ENCODE measurements around the gene BBX.

Gene BBX

GRCh38 chr3:107522510-107523288 lies at the start of gene BBX:
Gene BBX (plus strand): TSS chr3:107522962. CDS start chr3:107710461, 187,499 bp downstream.
- DNase-seq (ENCODE audit: low read depth in 3 of 3) = peak; percentile 80 to 88 (median 85)

- DNase-seq (ENCODE audit: low read depth in 3 of 3) = no peak
Measured at GRCh38 chr3:107476462-107476861, 46.3 kb upstream of the BBX start.

GRCh38 chr3:107487490-107487889 lies 35.3 kb upstream of the BBX start:
- DNase-seq (ENCODE audit: low read depth in 3 of 3) = no peak

GRCh38 chr3:107488942-107489341 lies 33.8 kb upstream of the BBX start:
- DNase-seq (ENCODE audit: low read depth in 3 of 3) = no peak

GRCh38 chr3:107493134-107493533 lies 29.6 kb upstream of the BBX start:
- DNase-seq (ENCODE audit: low read depth in 3 of 3) = no peak

- no peak for DNase-seq (ENCODE audit: low read depth in 3 of 3)
Measured at GRCh38 chr3:107496855-107497254, 25.9 kb upstream of the BBX start.

- DNase-seq (ENCODE audit: low read depth in 3 of 3) = no peak
Measured at GRCh38 chr3:107498646-107499045, 24.1 kb upstream of the BBX start.

GRCh38 chr3:107506458-107506857 lies 16.3 kb upstream of the BBX start:
- DNase-seq (ENCODE audit: low read depth in 3 of 3) = no peak

- no peak for DNase-seq (ENCODE audit: low read depth in 3 of 3)
Measured at GRCh38 chr3:107508331-107508730, 14.4 kb upstream of the BBX start.

- DNase-seq (ENCODE audit: low read depth in 3 of 3) = no peak
Measured at GRCh38 chr3:107512108-107512507, 10.7 kb upstream of the BBX start.

- DNase-seq (ENCODE audit: low read depth in 3 of 3) = no peak
Measured at GRCh38 chr3:107514453-107514852, 8.3 kb upstream of the BBX start.

- DNase-seq (ENCODE audit: low read depth in 3 of 3) = no peak
Measured at GRCh38 chr3:107516475-107516874, 6.3 kb upstream of the BBX start.

GRCh38 chr3:107520535-107520934 lies 2.2 kb upstream of the BBX start:
- no peak for DNase-seq (ENCODE audit: low read depth in 3 of 3)

- no peak for DNase-seq (ENCODE audit: low read depth in 3 of 3)
Measured at GRCh38 chr3:107521469-107522059, 1.2 kb upstream of the BBX start.

GRCh38 chr3:107523289-107523538 lies 452 bp downstream of the BBX start:
- DNase-seq (ENCODE audit: low read depth in 3 of 3) = no peak

GRCh38 chr3:107523539-107524325 lies 970 bp downstream of the BBX start:
- peak; percentile 9 to 53 (median 20) for DNase-seq (ENCODE audit: low read depth in 3 of 3)

- DNase-seq (ENCODE audit: low read depth in 3 of 3) = peak in 1 of 3 experiments; percentile 1
Measured at GRCh38 chr3:107524326-107524840, 1.6 kb downstream of the BBX start.

- DNase-seq (ENCODE audit: low read depth in 3 of 3) = peak; percentile 9 to 32 (median 20)
Measured at GRCh38 chr3:107524841-107525643, 2.3 kb downstream of the BBX start.

GRCh38 chr3:107525644-107526305 lies 3.0 kb downstream of the BBX start:
- DNase-seq (ENCODE audit: low read depth in 3 of 3) = peak in 1 of 3 experiments; percentile 16

- DNase-seq (ENCODE audit: low read depth in 3 of 3) = no peak
Measured at GRCh38 chr3:107531917-107532469, 9.2 kb downstream of the BBX start.

- DNase-seq (ENCODE audit: low read depth in 3 of 3) = no peak
Measured at GRCh38 chr3:107540857-107541256, 18.1 kb downstream of the BBX start.
